ENCODE measurements around the gene HMGA1.
"Not testable (repeated sequence)": the region's sequence is repeated elsewhere in the genome, so short reads cannot be mapped to it uniquely, and the experiment has no call there.

Gene HMGA1

DNA sequence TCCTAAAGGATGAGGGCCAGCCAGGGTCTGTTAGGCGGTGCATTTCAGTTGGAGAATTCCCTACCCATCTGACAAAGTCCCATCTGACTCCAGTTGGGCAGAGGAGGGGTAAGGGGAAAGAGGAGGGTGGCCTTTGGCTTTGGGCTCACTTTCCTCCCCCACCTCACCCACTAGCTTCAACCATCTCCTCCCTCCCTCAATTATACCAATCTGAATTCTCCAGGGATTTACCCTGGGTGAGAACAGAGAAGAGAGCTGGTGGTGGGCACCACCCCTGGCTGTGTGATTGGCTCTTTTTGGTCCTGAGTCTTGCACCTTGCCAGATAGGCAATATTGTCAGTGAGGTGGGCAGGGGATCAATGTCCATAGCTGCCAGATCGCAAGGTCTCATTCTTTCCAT, 3.2 kb downstream of the HMGA1 start:
- DNase-seq (ENCODE audit: low read depth in 3 of 3), result no peak

DNA sequence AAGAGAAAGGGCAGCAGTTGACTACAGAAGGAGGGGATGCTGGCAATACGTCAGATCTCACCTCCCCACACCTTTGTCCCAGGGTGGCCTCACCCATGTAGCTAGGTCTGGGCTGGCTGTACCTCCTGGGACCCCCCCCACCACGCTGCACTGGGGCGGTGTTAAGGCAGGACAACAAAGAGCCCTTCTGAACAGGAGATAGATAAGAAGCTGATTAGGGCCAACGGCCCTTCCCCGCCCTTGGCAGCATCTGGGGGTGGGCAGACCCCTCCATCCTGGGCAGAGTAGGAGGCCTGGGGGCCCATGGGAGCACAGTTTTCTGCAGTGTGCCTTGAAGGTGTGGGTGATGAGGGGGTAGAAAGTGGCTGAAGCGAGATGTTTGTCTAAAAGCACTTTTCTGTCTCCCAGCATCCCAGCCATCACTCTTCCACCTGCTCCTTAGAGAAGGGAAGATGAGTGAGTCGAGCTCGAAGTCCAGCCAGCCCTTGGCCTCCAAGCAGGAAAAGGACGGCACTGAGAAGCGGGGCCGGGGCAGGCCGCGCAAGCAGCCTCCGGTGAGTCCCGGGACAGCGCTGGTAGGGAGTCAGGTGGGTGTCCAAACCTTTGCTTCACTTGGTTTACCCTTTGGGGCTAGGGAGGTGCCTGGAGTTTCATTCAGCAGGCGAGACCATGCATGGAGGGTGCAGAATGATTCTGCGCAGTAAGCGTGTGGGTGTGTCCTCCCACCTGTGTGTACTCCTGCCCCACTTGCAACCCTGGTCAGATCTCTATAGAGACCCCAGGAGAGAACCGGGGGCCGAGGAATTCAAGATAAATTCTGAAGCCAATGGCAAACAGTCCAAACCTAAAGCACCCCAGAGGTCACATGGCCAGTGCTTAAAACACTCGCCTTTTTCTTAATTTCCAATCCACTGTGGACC, 3.9 kb downstream of the HMGA1 start:
- no peak for DNase-seq (ENCODE audit: low read depth in 3 of 3)

DNA sequence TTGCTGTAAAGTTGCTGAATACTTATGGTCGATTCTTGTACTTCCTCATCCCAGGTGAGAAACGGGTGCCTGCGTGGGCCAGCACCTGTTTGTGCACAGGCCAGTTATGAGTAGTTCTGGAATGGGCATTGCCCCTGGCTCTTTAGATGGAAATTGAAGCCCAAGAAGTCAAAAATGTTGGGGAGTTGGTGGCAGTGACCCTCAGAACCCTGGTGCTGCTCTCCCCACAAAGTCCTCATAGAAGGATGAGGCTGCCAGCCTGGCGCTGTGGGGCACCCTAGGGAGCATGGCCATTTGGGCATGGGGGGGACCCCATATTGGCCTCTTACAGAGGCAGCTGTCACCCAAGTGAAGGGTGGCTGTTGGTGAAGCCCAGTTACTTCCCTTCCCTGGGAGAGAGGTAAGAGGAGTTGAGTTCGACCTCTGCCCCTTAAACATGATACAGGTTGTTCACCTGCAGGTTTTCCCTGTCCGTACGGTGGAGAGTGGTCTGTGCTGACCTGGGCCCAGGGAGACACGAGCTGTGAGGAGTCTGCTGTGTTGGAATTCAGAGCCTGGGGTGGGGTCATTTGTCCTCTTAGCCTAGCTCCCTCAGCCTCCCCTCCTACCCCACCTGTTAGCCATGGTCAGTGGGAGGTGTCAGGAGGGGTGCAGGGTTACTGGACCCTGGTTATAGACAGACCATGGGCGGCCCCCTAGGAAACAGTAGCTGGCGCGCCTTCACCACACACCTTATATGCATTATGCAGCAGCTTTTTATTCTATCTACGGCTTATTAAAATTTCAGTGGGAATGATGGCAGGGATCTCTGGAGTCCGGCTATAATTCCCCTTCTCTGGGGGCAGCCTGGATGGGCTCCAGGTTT, 4.9 kb downstream of the HMGA1 start:
- no peak for DNase-seq (ENCODE audit: low read depth in 3 of 3)

DNA sequence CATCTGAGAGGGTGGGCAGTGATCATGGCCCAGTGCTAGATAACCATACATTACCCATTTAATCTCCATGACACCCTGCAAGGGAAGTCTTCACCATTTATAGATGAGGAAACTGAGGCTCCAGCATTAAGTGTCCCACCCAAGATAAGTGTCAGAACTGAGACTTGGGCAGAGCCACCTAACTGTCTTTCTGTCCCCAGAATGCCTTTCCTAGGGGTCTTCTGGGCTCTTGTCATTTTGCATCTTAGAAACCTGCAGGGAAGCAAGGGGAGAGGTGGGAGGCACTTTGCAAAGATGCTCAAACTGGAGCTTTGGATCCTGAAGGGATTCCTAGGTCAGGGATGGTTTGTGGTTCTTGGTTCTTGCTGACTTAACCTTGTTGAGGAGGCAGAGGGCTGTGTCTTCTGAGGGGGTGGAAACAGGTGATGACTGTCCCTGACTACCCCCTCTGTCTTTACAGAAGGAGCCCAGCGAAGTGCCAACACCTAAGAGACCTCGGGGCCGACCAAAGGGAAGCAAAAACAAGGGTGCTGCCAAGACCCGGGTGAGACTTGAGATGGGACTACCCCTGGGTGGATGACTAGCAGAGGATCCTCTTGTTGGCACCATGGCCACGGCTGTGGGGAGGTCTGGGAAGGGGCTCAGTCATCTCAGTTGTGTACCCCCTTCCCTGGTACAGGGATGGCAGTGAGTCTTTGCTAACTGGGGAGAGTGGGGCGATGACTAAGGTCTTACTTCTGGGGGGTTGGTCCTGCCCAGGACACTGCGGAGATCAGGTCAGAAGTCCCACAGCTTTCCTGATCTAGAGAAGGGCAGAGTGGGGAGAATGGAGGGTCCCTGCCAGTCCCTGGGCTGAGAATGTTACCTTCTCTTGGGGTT, 5.8 kb downstream of the HMGA1 start:
- DNase-seq (ENCODE audit: low read depth in 3 of 3), result no peak

DNA sequence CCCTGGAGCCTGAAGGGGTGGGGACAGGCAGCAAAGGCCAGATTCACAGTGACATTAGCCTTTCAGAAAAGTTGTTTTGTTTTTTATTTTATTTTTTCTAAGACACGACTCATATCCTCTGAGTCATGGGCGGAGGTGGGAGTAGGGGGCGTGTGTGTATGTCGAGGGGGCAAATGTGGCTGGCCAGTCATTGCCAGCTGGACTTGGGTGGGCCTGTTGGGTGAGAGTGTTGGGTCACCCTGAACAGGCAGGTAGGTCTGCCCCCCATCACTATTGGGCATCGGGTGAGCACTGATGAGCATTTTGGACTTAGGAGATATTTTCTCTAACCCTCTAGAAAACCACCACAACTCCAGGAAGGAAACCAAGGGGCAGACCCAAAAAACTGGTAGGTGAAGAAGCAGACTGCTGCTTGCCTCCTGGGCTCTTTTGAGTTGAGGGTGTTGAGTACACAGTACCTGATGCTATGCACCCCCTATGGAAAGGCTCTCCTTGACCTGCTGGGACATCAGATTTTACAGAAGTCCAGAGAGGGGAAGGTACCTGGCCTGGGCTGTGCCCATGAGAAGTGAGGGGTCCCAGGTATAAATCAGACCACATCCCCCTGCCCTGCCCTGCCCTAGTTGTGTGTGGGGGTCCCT, 6.6 kb downstream of the HMGA1 start:
- DNase-seq (ENCODE audit: low read depth in 3 of 3), result no peak

DNA sequence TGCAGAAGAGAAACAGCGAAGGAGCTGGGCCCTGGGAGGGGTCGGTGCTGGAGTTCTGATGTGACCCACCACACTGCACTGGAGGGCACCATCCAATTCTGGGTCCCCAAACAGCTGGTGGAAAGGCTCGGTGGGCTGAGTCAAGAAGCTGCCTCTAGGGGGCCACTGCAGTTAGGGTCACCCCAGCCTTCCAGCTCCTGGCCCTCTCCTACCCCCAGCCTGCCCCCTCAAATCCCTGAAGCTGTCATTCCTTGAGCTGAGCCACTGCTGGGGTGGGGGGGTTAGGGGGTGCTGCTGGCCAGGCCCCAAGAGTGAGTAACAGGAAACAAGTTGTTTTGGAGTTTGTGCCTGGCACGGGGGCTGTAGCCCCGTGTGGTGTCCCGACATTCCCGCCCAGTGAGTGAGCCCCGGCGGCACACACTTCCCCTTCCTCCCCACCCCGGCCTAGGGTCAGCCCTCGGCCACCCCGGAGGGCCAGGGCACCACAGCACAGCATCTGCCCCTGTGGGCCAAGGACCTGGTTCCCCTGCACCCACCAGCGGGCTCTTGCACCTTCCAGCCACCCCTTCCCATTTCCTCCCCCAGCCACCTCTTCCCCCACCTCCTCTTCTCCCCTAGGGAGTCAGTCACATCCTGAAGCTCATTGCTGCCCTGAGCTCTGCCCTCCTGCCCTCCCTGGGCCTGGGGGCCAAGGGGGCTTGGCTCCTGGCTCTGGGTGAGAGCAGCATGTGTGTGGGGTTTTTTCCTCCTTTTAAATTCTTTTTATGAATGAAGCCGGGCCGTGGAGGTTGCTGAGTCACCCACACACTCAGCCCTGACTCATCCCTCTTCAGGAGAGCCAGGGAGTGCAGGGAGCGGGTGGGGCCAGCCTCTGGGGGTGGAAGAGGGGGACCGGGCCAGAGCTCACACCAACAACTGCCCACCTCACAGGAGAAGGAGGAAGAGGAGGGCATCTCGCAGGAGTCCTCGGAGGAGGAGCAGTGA, 7.5 kb downstream of the HMGA1 start:
- peak in 1 of 3 donors; percentile 59 for DNase-seq (ENCODE audit: low read depth in 3 of 3)

DNA sequence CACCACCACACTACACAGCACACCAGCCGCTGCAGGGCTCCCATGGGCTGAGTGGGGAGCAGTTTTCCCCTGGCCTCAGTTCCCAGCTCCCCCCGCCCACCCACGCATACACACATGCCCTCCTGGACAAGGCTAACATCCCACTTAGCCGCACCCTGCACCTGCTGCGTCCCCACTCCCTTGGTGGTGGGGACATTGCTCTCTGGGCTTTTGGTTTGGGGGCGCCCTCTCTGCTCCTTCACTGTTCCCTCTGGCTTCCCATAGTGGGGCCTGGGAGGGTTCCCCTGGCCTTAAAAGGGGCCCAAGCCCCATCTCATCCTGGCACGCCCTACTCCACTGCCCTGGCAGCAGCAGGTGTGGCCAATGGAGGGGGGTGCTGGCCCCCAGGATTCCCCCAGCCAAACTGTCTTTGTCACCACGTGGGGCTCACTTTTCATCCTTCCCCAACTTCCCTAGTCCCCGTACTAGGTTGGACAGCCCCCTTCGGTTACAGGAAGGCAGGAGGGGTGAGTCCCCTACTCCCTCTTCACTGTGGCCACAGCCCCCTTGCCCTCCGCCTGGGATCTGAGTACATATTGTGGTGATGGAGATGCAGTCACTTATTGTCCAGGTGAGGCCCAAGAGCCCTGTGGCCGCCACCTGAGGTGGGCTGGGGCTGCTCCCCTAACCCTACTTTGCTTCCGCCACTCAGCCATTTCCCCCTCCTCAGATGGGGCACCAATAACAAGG, 8.5 kb downstream of the HMGA1 start:
- not testable (repeated sequence) for DNase-seq (ENCODE audit: low read depth in 3 of 3)

DNA sequence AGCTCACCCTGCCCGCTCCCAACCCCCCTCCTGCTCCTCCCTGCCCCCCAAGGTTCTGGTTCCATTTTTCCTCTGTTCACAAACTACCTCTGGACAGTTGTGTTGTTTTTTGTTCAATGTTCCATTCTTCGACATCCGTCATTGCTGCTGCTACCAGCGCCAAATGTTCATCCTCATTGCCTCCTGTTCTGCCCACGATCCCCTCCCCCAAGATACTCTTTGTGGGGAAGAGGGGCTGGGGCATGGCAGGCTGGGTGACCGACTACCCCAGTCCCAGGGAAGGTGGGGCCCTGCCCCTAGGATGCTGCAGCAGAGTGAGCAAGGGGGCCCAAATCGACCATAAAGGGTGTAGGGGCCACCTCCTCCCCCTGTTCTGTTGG, 9.1 kb downstream of the HMGA1 start:
- not testable (repeated sequence) for DNase-seq (ENCODE audit: low read depth in 3 of 3)

DNA sequence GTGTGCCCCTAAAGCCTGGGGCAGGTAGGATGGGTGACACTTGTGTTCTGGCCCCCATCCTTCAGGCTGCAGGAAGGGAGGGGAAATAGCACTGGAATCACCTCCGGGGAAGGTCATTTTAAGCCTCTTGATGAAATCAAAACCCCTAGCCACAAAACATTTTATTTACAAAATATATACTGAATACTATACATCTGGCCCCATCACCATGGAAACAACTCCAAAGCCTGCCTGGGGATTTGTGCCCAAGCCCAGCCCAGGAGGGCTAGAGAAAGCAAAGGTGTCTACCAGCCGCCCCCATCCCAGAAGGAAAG, 9.5 kb downstream of the HMGA1 start:
- no peak for DNase-seq (ENCODE audit: low read depth in 3 of 3)

DNA sequence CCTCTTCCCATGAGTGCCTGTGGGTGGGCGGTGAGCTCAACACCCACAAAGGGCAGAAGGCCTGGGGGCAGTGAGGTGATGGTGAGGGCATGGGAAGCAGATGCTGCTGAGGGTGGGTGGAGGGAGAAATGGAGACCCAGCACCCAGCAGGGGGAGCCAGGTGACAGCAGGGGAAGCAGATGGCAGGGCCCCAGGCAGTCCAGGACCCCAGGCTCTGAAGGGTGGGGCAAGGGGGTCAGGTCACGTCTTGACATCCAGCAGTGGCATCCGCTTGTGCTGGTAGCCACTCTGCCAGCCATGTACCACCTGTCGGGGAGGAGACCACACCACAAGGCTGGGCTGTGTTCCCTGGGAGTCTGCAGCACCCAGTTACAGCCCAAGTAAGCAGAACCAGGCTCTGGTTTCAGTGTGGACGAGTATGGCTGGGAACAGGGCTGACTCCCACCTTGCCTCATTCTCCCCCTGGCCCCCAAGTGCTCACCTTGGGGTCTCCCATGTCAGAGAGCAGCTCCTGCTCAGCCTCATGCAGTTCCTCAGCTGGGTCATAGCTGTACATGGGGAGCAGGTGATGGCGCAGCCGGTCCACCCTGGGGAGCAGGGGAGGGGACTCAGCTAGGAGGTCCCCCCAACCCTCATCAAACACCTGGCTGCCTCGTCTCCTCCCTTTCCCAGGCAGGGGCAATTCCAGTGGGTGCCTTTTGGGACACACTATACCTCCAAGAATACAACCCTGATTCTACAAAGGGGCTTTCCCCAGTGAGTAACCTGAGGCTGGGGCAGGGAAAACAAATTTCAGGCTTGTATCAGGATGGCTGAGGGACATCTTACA, 10.1 kb downstream of the HMGA1 start:
- DNase-seq (ENCODE audit: low read depth in 3 of 3), result no peak

DNA sequence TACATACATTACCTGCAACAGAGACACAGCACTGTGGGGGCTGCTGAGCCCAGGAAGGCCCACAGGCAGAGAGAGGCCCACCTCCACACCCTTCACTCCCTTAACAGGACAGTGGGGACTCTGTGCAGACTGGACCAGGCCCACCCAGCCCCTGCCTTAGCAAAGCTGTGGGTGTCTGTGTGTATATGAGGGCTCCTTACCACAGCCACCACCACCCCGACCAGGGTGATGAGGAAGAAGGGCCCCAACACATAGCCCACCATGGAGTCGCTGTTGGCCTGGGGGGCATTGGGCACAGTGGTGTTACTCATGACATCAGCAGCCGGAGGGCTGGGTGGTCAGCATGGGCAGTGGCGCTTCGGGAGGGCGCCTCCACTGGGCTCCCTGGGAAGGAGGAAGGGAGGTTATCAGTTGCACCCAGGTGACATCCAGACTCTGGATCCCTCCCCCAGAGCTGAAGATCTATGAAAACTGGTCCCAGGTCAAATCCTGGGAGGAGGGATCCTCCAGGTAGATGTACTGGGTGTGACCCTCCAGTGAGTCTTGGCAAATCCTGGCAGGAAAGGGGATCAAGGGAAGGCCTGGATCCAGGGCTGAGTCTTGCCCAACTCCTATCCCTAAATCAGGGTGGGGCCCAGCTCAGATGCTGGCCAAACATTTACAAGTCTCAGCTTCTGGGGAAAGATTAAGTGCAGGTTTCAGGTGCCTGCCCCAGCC, 11.0 kb downstream of the HMGA1 start:
- no peak for DNase-seq (ENCODE audit: low read depth in 3 of 3)

DNA sequence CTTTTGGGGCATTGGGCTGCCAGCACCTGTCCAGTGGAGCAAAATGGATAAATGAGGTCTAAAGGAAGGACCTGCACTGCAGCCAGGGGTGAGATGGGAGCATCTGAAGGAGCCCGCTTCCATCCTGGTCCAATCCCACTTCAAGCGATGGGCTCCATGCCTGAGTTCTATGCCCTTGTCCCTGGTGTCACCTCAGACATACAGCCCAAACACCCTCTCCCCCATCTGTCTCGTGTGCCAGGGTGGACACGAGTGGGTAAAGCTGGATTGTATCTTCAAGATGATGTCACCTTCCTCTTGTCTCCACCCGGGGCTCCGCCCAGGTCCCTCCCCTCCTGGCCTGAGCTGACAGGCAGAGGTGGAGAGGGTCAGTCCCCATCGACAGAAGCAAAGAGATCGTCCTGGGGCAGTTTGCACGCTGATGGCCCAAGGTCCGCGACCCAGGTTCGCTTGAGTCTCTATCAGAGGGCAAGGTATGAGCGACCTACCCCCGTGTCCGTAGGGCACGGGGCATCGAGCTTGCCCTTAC, 11.6 kb downstream of the HMGA1 start:
- DNase-seq (ENCODE audit: low read depth in 3 of 3), result no peak

DNA sequence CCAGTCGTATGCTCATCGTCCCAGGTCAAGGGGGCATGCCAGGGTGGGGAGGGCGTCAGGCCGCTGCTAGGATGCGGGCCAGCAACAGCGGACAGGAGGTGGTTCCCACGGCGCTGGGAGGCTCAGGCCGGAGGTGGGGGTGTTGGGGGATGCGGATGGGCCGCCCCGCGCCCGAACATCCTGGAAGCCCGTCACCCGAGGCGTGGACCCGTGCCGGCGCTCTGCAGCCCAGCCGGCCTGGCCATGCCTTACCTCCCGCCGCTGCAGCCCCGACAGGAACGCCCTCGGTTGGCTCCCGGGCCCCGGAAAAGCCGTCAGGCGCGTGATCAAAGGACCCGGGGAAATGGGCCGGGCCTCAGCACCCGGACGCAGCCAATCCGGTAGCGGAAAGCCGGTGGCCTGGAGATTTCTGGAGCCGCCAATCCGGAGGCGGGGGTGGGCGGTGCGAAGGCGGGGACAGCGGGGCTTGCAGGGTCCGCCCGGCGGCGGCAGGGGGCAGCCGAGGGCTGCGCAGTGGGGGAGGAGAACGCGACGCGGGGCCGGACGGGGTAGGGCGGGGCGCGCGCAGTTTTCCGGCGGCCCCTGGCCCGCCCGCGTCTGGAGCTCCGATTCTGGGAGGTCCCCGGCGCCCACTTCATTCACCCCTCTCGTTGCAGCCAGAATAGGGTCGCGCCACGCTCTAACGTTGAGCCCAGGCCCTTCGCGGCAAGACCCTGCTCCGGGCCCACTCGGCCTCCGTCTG, 12.2 kb downstream of the HMGA1 start, which contains the start of gene SMIM29:
Gene SMIM29, minus strand, starts transcription at position 280 of the 742 bp plus-strand sequence. CDS start 1,215 bp downstream, outside the sequence.
- peak; percentile 93 to 98 (median 97) for DNase-seq (ENCODE audit: low read depth in 3 of 3)

DNA sequence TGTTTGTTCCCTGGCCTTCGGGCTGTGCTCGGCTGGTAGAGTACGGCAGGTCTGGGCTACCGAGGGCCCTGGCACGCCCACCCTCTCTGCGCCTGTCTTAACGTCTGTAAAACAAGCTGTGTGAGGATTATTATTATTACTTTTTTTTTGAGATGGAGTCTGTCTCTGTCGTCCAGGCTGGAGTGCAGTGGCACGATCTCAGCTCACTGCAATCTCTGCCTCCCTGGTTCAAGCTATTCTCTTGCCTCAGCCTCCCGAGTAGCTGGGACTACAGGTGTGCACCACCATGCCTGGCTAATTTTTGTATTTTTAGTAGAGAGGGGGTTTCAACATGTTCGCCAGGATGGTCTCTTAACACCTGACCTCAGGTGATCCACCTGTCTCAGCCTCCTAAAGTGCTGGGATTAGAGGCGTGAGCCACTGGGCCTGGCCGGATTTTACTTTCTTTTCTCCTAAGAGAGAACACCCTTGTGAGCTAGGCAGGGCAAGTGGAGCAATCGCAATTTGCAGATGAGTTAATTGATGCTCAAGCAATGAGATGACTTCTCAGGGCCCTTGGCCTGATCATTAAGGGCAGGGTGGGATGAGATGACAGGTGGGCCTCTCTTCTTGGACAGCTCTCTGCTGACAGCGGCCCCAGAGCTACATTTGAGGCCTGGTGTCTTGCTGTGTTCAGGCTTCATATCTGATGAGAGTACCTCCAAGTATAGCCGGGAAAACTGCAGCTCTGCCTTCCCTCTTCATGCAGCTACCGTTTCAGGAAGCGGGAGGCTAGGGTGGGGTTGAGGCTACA, 13.0 kb downstream of the HMGA1 start:
- no peak for DNase-seq (ENCODE audit: low read depth in 3 of 3)

DNA sequence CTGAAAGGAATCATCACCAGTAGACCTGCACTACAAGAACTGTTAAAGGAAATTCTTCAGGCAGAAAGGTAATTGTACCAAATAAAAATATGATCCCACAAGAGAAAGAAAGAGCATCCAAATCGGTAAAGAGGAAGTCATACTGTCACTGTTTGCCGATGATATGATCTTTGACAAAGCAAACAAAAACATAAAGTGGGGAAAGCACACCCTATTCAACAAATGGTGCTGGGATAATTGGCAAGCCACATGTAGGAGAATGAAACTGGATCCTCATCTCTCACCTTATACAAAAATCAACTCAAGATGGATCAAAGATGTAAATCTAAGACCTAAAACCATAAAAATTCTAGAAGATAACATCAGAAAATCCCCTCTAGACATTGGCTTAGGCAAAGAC, 15.7 kb downstream of the HMGA1 start:
- not testable (repeated sequence) for DNase-seq (ENCODE audit: low read depth in 3 of 3)

DNA sequence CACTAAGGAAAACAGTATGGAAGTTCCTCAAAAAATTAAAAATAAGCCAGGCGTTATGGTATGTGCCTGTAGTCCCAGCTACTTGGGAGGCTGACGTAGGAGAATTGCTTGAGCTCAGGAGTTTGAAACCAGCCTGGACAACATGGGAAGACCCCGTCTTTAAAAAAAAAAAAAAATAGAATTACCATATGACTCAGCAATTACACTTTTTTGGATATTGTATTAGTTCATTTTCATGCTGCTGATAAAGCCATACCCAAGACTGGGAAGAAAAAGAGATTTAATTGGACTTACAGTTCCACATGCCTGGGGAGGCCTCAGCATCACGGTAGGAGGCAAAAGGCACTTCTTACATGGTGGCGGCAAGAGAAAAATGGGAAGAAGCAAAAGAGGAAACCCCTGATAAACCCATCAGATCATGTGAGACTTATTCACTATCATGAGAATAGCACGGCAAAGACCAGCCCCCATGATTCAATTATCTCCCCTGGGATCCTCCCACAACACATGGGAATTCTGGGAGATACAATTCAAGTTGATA, 22.9 kb downstream of the HMGA1 start:
- DNase-seq (ENCODE audit: low read depth in 3 of 3), result no peak

Measured in stimulated activated CD4-positive, alpha-beta T cell treated with anti-CD3 and anti-CD28 coated beads, TNF-alpha, amount 100 ng/mL, for 48 hours (primary cell).